22Rv1 (cell line): Measurements from ENCODE around the gene KRTAP5-2.
"Not testable (repeated sequence)": the region's sequence is repeated elsewhere in the genome, so short reads cannot be mapped to it uniquely, and the experiment has no call there.

Experiments used
- H3K27ac ChIP-seq: fragments of 450-650 bp; 2 replicates; pipeline ENCODE4 v1.5.1; 2017
- CTCF ChIP-seq: fragments of 450-650 bp; IDR thresholded peaks from 2 replicates; pipeline ENCODE4 v1.5.1; 2017; ENCODE audit warnings: mild to moderate bottlenecking
- ZFX ChIP-seq: fragments of 450-650 bp; IDR thresholded peaks from 2 replicates; pipeline ENCODE4 v1.6.1; 2017; ENCODE audit warnings: antibody characterized with exemption, borderline replicate concordance

The KRTAP5-2 gene

GRCh38 chr11:1597994-1598380 is at the start of gene KRTAP5-2:
KRTAP5-2 (minus strand) TSS chr11:1598294; CDS start chr11:1598250, 44 bp downstream.
- no peak within 1 kb of the TSS for H3K27ac ChIP-seq
- no peak for TF ChIP-seq CTCF
- no peak for TF ChIP-seq ZFX

GRCh38 chr11:1646540-1646939 is 48.4 kb upstream of the KRTAP5-2 start:
- H3K27ac ChIP-seq: not testable (repeated sequence)

GRCh38 chr11:1645357-1645821 is 47.3 kb upstream of the KRTAP5-2 start:
- H3K27ac ChIP-seq: no peak overlapping the region
- TF ChIP-seq ZFX: no peak
- no peak for TF ChIP-seq CTCF

GRCh38 chr11:1644601-1645356 is 46.7 kb upstream of the KRTAP5-2 start:
- no peak for TF ChIP-seq CTCF
- H3K27ac ChIP-seq: no peak overlapping the region

GRCh38 chr11:1643146-1643690 is 45.1 kb upstream of the KRTAP5-2 start:
- H3K27ac ChIP-seq: no peak overlapping the region
- TF ChIP-seq CTCF (no peak), ZFX (no peak)

GRCh38 chr11:1642288-1643145 is 44.4 kb upstream of the KRTAP5-2 start:
- no peak overlapping the region for H3K27ac ChIP-seq
- TF ChIP-seq ZFX (no peak), CTCF (no peak)

GRCh38 chr11:1641096-1641495 is 43.0 kb upstream of the KRTAP5-2 start:
- TF ChIP-seq CTCF: no peak
- no peak for TF ChIP-seq ZFX
- no peak overlapping the region for H3K27ac ChIP-seq
